Measurements from ENCODE around the gene SCAF4. TPM values are rescaled to one million over a fixed set of nuclear protein-coding genes. Genes with fewer than 3 reads are reported as not detected.

Gene SCAF4
- total and polyA plus RNA-seq, 2 of the 8 experiments (the other 6 are each of a cell fraction or from before 2014, with no cell fraction given), result 28.9 to 55.1 TPM

- no peak overlapping the region for H3K18ac ChIP-seq (ENCODE audit: extremely low read depth, low read length)
- no peak overlapping the region for H2BK5ac ChIP-seq (ENCODE audit: low read depth, low read length)
- H3K23ac ChIP-seq (ENCODE audit: insufficient read length), result no peak overlapping the region
- H3K14ac ChIP-seq (ENCODE audit: insufficient read length), result no peak overlapping the region
- no peak for TF ChIP-seq ATF3 (IDR thresholded peaks at IDR 0.05; ENCODE audit: insufficient read depth, low read depth, low read length)
- H3K79me1 ChIP-seq (ENCODE audit: low read depth, low read length), result no peaks in the 10 kb centered on the region
- no peaks in the 10 kb centered on the region for H3K27me3 ChIP-seq (replicated peaks in 1 of 4; ENCODE audit: control insufficient read depth in 3 of 4, extremely low read depth in 1 of 4, insufficient read depth in 3 of 4, low read length in 3 of 4)
- FAIRE-seq (no peak), DNase-seq (ENCODE audit: low read depth in 1 of 2, low spot score in 2 of 2) (no peak)
- no peaks in the 10 kb centered on the region; a peak in 1 of 4 replicates for H3K9me3 ChIP-seq (ENCODE audit: insufficient read depth in 2 of 2, low read depth in 1 of 2, low read length in 1 of 2)
- H2AK5ac ChIP-seq (ENCODE audit: low read depth, low read length), result no peak overlapping the region
- ChIA-PET CTCF (ENCODE audit: partially characterized antibody) (no interaction called here), POLR2A (ENCODE audit: partially characterized antibody) (no interaction called here)
- no peaks in the 10 kb centered on the region for H3K23me2 ChIP-seq (ENCODE audit: low read depth, low read length)
- no peak overlapping the region for H3K9ac ChIP-seq (replicated peaks in 1 of 4; ENCODE audit: extremely low read depth in 1 of 4, low read depth in 3 of 4, low read length in 3 of 4)
- H4K8ac ChIP-seq (ENCODE audit: extremely low read depth, insufficient read depth, low read length), result no peak overlapping the region
- no peak overlapping the region for H2BK15ac ChIP-seq (ENCODE audit: low read length)
- H3K36me3 ChIP-seq (ENCODE audit: control insufficient read depth in 2 of 4, insufficient read depth in 4 of 4, low read length in 3 of 4), result no peaks in the 10 kb centered on the region
- no peak overlapping the region for H3K4me3 ChIP-seq (ENCODE audit: extremely low read depth in 1 of 4, insufficient read depth in 2 of 4, low read depth in 3 of 4, low read length in 4 of 4)
- no peak overlapping the region for H3K4me2 ChIP-seq (ENCODE audit: insufficient read depth in 1 of 2, low read depth in 2 of 2, low read length in 2 of 2)
- H3K27ac ChIP-seq (ENCODE audit: low read depth, low read length), result no peak overlapping the region
- H2BK12ac ChIP-seq (ENCODE audit: low read depth, low read length), result no peak overlapping the region
- 93% methylated on average over 12 of the region's 12 CpGs; no CpG with 5 or more reads in 1 of the 2 experiments for WGBS, 2 experiments (ENCODE audit: extremely low coverage in 1 of 2, insufficient coverage in 1 of 2, insufficient read length in 1 of 2, insufficient replicate concordance in 2 of 2, low coverage in 1 of 2, low lambda C conversion rate in 2 of 2, missing lambda C conversion rate in 1 of 2)
- no peak overlapping the region for H4K5ac ChIP-seq (ENCODE audit: insufficient read length, low read depth, low read length)
- H3K4me1 ChIP-seq (replicated peaks in 1 of 4; ENCODE audit: control insufficient read depth in 3 of 4, insufficient read depth in 4 of 4, low read length in 3 of 4), result no peaks in the 10 kb centered on the region
- H2AFZ ChIP-seq (ENCODE audit: low read length), result no peak overlapping the region
- no peak overlapping the region for H3K56ac ChIP-seq (replicated peaks; ENCODE audit: insufficient read length, low read depth, low read length)
- H2BK120ac ChIP-seq (replicated peaks; ENCODE audit: low read depth, low read length), result no peak overlapping the region
- no peak overlapping the region for H2BK20ac ChIP-seq (ENCODE audit: low read length)
- no peaks in the 10 kb centered on the region for H3K79me2 ChIP-seq (ENCODE audit: control insufficient read depth in 1 of 2, insufficient read depth in 2 of 2, low read length in 2 of 2)
- no peak overlapping the region for H4K91ac ChIP-seq (replicated peaks; ENCODE audit: insufficient read length, low read length)
- no peaks in the 10 kb centered on the region for H4K20me1 ChIP-seq (replicated peaks in 1 of 2; ENCODE audit: control insufficient read depth in 1 of 2, insufficient read depth in 2 of 2, low read length in 2 of 2)
- H3K4ac ChIP-seq (replicated peaks; ENCODE audit: insufficient read length, low read depth, low read length), result no peak overlapping the region
Measured at GRCh38 chr21:31641416-31641922, 90.4 kb downstream of the SCAF4 start.
